HepG2 (cell line): ENCODE data around the gene CNTRL.

Source experiments
- CSRNP2 ChIP-seq: sonication (generic); formaldehyde crosslinking; conservative IDR thresholded peaks from 2 replicates; pipeline ENCODE4 v1.8.0; 2022; ENCODE audit warnings: low read depth, missing genetic modification reagents
- ETV6 ChIP-seq: sonication (generic); formaldehyde crosslinking; conservative IDR thresholded peaks from 2 replicates; pipeline ENCODE4 v1.4.0; 2020; ENCODE audit warnings: missing genetic modification reagents
- MYC ChIP-seq: sonication (generic); formaldehyde crosslinking; IDR thresholded peaks from 2 replicates; pipeline ENCODE4 v1.9.0; 2021; ENCODE audit warnings: missing genetic modification reagents, borderline replicate concordance
- POLR2A ChIP-seq, 2 experiments: IDR thresholded peaks; 2 replicates each; pipeline ENCODE4 v1.6.1; 2011; ENCODE audit warnings: low read depth in 2 of 2, low read length in 2 of 2, mild to moderate bottlenecking in 1 of 2, moderate library complexity in 1 of 2; ENCODE audit not compliant: insufficient read depth in 1 of 2
- PRDM4 ChIP-seq: sonication (generic); formaldehyde crosslinking; IDR thresholded peaks from 2 replicates; pipeline ENCODE4 v1.9.0; 2021; ENCODE audit warnings: missing genetic modification reagents, borderline replicate concordance
- SIN3B ChIP-seq: fragments of 150-350 bp; IDR thresholded peaks from 2 replicates; pipeline ENCODE4 v1.6.1; 2014; ENCODE audit warnings: low read length
- SP1 ChIP-seq, 2 experiments: fragments of 450-650 bp in 1 of 2; sonication (generic) in 1 of 2; formaldehyde crosslinking in 1 of 2; IDR thresholded peaks; 2 replicates each; pipeline versions ENCODE4 v1.4.0 to v1.6.1; 2016 to 2020; ENCODE audit warnings: missing genetic modification reagents in 1 of 2
- ZFP91 ChIP-seq: sonication (generic); formaldehyde crosslinking; IDR thresholded peaks from 2 replicates; pipeline ENCODE4 v1.9.0; 2022; ENCODE audit warnings: missing genetic modification reagents, mild to moderate bottlenecking, borderline replicate concordance
- ZNF407 ChIP-seq: sonication (generic); formaldehyde crosslinking; IDR thresholded peaks from one replicate; pipeline ENCODE4 v1.5.1; 2020; ENCODE audit warnings: mild to moderate bottlenecking, missing genetic modification reagents; ENCODE audit errors: not compliant biosample characterization
- TF ChIP-seq, protein P1 (sequence below): IDR thresholded peaks from 2 replicates; pipeline ENCODE4 v1.6.1; 2012; ENCODE audit warnings: inconsistent platforms
- TF ChIP-seq, protein P2 (sequence below), 2 experiments: sonication (generic) in 1 of 2; formaldehyde crosslinking in 1 of 2; IDR thresholded peaks; 2 replicates each; pipeline versions ENCODE4 v1.5.1 to v1.6.1; 2011 to 2020; ENCODE audit warnings: borderline replicate concordance in 1 of 2, low read depth in 1 of 2, low read length in 1 of 2, mild to moderate bottlenecking in 1 of 2, missing genetic modification reagents in 1 of 2, moderate library complexity in 1 of 2

DNA sequence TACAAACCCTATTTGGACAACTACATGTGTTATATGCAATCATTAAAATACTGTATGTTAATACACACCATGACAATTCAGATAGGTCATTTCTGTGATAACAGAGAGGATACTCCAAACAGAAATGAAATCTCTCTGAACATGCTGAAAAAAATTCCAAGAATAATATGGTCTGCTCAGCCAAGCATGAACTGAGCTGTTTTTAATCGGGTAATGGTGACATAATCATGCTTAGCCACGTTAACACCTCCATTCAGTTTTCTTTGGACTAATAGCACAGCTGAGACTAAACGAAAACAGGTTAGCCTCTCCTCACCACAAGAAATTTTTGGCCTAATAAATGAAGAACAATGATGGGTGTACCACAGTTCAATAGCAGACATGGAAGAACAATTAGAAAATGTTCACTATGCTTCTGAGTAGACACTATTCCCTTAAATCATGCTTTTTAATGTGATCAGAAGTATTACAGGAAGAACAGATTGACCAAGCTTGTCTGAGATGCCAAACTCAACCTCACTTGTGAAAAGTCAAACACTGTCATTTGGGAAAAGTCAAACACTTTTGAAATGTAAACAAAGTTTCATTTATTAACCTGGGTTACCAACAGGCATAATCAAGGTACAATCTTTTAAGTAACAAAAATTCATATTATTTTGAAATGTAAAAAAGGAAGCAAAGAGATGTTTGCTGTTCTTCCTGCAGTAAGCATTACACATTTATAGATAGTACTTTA lies 107.5 kb downstream of the CNTRL start:
- no peak for TF ChIP-seq PRDM4 (CRISPR knock-in tag)
- TF ChIP-seq, protein P1, sequence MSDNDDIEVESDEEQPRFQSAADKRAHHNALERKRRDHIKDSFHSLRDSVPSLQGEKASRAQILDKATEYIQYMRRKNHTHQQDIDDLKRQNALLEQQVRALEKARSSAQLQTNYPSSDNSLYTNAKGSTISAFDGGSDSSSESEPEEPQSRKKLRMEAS, result no peak
- no peak for TF ChIP-seq SIN3B
- no peak for TF ChIP-seq ZNF407 (CRISPR knock-in tag)
- TF ChIP-seq MYC (CRISPR knock-in tag), result no peak
- no peak for TF ChIP-seq SP1 (IDR thresholded peaks at IDR 0.05)
- no peak for TF ChIP-seq SP1 (CRISPR knock-in tag; IDR thresholded peaks at IDR 0.05)
- TF ChIP-seq, protein P2, sequence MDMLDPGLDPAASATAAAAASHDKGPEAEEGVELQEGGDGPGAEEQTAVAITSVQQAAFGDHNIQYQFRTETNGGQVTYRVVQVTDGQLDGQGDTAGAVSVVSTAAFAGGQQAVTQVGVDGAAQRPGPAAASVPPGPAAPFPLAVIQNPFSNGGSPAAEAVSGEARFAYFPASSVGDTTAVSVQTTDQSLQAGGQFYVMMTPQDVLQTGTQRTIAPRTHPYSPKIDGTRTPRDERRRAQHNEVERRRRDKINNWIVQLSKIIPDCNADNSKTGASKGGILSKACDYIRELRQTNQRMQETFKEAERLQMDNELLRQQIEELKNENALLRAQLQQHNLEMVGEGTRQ (IDR thresholded peaks at IDR 0.05; ENCODE audit: low read depth, low read length), result no peak
- TF ChIP-seq, protein P2 (CRISPR knock-in tag; IDR thresholded peaks at IDR 0.05; ENCODE audit: borderline replicate concordance), result no peak
- no peak for TF ChIP-seq POLR2A (IDR thresholded peaks at IDR 0.05; ENCODE audit: insufficient read depth in 1 of 2, low read depth in 2 of 2, low read length in 2 of 2)
- no peak for TF ChIP-seq CSRNP2
- TF ChIP-seq ZFP91, result no peak
- TF ChIP-seq ETV6 (CRISPR knock-in tag), result no peak
